ENCODE results near the gene ZNF311.

- TF ChIP-seq EZH2 (IDR thresholded peaks at IDR 0.05; ENCODE audit: borderline replicate concordance, low read depth, low read length, poor library complexity, severe bottlenecking) (no peak), CTCF (conservative IDR thresholded peaks at IDR 0.05; ENCODE audit: low read depth, low read length) (no peak)
Observed at GRCh38 chr6:28947067-28947765, 57.9 kb downstream of the ZNF311 start.
